ENCODE measurements around the gene KLHL17.
"Not testable (repeated sequence)": the region's sequence is repeated elsewhere in the genome, so short reads cannot be mapped to it uniquely, and the experiment has no call there.

Gene KLHL17

DNA sequence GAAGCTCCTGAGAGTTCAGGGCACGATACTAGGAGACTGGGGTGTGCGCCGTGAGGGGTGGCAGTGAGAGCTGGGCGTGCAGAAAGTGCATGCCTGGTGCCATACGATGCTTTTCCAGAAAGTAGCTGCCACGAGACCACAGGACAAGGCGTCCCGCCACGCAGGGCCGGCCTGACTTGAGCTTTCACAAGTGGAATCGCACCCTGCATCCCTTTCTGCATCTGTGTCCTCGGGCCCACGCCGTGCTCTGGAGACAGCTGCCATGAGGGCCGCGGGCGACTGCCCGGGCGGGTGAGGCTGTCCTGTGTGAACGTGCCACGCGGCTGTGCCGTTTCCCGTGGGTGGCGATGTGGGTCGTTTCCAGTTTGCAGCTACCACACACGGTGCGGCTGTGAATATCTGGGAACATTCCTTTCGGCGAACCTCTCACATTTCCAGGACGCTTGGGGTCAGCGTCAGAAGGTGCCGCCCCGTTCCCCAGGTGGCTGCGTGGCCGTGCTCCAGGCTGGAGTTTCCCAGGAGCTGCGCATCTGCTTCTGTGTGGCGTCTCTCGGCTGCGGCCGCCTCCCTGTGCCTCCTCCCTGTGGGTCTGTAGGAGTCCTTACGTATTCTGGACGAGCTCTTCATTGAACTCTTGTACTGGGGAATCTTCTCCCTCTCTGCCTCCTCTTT is 22.5 kb downstream of the KLHL17 start:
- no peak for DNase-seq

DNA sequence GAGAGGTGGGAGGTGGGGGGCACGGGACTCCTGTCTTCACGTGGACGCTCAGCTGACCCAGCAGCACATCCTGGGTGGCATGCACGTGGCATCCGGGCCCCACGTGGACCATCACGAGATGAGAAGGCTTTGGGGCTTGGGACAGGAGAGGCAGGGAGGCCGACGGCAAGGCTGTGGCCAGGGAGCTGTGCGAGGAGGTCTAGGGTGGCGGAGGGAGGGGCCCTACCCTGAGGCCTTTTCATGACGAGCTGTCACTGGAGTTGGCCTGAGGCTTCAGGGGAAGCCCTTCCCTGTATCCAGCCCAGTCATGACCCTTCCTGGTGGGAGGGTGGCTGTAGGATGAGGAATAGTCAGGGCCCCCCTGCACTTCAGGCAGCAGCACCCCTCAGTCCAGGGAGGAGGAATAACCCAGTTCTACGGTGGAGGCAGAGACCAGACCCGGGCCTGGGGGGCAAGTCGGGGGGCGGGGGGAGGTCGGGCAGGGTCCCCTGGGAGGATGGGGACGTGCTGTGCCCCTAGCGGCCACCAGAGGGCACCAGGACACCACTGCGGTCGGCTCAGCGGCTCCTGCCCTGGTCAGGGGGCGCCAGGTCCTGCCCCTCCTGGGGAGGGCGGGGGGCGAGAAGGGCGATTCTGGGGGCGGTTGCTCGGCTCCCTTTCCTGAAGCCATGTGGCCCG is 23.6 kb downstream of the KLHL17 start:
- DNase-seq: no peak

DNA sequence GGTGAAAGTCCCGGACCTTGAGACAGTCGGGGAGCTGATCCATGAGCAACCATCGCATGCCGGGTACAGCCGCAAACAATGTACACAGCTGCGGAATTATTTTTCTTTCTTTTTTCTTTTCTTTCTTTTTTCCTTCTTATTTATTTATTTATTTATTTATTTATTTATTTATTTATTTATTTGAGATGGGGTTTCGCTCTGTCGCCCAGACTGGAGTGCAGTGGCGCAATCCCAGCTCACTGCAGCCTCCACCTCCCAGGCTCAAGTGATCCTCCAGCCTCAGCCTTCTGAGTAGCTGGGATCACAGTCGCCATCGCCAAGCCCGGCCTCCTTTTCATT is 24.1 kb downstream of the KLHL17 start:
- no peak for DNase-seq

DNA sequence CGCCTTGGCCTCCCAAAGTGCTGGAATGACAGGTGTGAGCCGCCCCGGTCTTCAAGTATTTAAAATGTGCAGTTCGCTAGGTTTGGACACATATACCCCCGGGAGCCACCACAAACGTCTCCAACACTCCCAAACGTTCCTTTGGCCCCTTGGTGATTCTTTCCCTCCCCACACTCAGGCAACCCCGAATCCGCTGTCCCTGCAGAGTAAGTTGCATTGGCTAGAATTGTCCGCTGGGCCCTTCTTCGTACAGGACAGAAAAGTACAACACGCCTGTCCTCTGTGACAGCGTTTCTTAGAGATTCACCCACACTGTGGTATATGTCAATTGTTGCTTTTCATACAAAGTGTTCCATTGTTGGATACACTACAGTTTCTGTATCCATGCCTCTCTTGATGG is 24.7 kb downstream of the KLHL17 start:
- no peak for DNase-seq

DNA sequence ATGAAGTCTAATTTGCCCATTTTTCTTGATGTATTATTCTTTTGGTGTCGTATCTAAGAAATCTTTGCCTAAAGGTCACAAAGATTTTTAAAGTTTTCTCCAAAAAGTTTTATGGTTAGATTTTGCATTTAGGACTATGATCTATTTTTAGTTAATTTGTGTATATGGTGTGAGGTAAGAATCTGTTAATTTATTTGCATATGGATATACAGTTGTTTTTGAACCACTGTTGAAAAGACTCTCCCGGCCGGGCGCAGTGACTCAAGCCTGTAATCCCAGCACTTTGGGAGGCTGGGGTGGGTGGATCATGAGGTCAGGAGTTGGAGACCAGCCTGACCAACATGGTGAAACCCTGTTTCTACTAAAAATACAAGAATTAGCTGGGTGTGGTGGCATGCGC is 27.7 kb downstream of the KLHL17 start:
- not testable (repeated sequence) for DNase-seq

DNA sequence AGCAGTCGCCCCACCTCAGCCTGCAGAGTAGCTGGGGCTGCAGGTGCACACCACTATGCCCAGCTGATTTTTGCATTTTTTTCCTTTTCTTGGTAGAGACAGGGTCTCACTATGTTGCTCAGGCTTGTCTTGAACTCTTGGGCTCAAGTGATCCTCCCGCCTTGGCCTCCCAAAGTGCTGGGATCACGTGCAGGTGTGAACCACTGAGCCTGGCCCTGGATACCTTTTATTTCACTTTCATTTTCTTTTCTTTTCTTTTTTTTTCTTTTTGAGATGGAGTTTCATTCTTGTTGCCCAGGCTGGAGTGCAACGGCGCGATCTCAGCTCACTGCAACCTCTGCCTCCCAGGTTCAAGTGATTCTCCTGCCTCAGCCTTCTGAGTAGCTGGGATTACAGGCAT is 30.9 kb downstream of the KLHL17 start:
- not testable (repeated sequence) for DNase-seq

DNA sequence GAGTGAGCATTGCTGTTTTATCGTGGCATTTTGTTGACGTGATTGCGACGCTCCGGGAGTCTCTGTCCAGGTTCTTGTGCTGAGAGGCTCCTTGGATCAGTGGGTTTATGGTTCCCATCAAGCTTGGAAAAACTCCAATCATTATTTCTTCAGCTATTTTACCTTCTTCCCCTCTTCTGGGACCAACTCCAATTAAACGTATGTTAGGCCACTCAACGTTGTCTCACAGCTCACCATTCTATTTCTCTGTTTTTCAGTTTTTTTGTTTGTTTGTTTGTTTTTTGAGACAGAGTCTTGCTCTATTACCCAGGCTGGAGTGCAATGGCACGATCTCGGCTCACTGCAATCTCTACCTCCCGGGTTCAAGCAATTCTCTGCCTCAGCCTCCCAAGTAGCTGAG is 31.5 kb downstream of the KLHL17 start:
- DNase-seq: no peak

DNA sequence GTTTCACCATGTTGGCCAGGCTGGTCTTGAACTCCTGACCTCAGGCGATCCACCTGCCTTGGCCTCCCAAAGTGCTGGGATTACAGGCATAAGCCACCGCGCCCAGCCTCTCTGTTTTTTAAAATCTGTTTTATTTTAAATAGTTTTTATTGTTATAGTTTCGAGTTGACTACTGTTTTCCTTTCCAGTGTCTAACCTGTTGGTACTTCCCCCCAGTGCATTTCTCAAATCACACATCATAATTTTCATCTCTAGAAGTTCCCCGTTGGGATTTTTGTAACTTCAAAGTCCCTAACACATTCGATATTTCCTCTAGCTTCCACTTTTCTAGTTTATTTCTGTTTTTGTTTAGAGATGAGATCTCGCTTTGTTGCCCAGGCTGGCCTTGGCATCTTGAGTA is 32.0 kb downstream of the KLHL17 start:
- no peak for DNase-seq

DNA sequence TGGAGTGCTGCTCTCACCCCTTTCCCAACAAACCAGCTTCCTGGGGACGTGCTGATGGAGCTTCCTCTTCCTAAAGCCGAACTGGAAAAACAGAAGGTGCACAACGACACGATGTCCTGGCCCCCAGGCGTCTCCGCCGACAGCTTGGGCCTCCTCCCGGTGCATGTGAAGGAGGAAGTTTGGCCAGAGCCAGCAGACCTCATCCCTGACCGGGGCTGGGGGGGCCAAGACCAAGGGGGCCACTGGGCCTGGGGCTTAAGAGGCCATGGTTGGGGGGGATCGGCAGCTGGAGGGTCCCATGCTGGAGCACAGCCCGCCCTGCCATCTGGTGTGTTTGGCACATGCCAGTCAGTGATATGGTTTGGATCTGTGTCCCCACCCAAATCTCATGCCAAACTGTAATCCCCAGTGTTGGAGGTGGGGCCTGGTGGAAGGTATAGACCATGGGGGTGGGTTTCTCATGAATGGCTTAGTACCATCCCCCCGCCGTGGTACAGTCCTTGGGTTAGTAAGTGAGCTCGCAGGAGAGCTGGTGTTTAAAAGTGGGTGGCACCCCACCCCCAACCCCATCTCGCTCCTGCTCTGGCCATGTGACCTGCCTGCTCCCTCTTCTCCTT is 33.1 kb downstream of the KLHL17 start:
- DNase-seq: no peak

DNA sequence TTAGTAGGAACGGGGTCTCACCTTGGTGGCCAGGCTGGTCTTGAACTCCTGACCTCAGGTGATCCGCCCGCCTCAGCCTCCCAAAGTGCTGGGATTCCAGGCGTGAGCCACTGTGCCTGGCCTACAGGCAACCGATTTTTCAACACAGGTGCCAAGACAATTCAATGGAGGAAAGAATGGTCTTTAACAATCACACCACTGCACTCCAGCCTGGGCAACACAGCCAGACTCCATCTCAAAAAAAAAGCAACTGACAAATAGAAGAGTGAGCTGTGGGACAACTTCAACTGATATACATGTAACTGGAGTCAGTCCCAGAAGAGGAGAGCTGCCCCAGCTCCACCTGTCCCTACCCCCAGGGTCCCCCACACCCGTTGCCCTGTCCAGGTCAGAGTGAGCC is 34.2 kb downstream of the KLHL17 start:
- DNase-seq: not testable (repeated sequence)

DNA sequence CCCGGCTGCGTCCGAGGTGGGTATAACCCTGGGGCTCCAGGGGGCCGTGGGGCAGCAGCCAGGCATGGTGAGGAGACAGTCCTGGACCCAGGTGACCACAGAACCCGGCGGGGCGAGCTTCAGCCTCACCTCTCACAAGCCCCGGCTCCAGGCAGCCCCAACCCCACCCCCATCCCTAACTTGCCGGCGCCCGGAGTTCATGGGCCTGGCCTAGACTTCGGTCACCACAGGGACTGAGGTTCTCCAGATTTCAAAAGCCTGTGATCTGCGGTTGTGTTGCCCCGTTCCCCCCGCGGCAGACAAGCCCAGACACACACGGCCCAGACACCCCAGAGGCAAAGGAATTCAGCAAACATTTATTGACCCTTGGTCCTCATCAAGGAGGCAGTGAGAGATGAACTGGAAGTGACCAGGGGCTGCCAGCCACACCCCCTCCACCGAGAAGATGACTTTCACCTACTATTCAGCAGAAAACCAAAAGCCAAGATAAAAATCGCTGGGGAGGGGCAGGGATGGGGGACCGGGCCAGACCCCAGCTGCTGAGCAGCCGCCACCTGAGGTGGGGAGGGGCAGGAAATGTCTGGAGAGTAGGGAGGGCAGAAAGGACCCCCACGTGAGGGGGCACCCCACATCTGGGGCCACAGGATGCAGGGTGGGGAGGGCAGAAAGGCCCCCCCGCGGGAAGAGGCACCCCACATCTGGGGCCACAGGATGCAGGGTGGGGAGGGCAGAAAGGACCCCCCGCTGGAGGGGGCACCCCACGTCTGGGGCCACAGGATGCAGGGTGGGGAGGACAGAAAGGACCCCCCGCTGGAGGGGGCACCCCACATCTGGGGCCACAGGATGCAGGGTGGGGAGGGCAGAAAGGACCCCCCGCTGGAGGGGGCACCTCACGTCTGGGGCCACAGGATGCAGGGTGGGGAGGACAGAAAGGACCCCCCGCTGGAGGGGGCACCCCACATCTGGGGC is 35.6 kb downstream of the KLHL17 start:
- DNase-seq: no peak

DNA sequence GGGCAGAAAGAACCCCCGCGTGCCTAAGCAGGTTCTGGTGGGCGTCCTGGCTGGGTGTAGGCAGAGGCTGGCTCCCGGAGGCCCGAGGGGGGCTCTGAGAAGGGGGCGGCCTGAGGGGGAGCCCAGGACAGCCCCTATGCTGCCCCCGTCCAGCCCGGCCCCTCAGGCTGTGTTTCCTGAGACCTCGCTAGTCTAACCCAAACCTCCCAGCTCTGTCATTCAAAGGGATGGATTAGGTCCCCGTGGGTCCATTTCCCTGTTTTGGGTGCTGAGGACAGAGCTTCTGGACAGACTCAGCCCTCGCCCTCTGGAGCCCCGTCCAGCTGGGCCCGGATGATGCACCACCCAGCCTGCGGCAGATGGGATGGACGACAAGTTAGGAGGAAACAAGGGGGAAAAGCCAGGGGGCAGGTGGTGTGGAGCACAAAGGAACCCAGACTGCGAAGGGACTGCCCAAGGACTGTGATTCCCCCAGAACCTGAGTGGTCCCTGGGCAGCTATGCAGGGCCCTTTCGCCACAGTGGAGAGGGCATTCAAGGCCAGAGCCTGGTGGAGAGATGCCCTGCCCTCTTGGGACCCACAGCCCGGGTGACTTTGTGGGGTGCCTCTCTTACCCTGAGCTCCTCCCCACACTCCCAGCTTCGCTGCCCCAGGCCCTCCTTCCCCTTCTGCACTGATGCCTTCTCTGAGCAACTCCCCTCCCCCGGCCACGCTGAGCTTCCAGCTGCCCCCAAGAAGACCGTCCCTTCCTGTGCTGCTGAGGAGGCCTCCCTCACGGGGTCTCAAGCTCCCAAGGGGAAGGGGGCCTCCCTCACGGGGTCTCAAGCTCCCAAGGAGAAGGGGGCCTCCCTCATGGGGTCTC is 36.7 kb downstream of the KLHL17 start:
- no peak for DNase-seq

DNA sequence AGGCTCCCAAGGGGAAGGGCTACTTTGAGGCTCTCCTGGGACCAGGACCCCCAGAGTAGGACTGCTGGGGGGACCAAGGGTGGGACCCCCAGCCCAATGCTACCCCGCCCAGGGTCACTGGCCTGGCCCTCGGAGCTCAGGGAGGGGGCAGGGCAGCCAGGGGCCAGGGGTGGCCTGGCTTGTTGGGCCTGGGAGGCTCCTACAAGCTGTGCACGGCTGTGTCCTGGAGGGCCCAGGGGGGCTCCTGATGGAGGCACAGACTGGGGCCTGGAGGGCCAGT is 37.3 kb downstream of the KLHL17 start:
- no peak for DNase-seq

DNA sequence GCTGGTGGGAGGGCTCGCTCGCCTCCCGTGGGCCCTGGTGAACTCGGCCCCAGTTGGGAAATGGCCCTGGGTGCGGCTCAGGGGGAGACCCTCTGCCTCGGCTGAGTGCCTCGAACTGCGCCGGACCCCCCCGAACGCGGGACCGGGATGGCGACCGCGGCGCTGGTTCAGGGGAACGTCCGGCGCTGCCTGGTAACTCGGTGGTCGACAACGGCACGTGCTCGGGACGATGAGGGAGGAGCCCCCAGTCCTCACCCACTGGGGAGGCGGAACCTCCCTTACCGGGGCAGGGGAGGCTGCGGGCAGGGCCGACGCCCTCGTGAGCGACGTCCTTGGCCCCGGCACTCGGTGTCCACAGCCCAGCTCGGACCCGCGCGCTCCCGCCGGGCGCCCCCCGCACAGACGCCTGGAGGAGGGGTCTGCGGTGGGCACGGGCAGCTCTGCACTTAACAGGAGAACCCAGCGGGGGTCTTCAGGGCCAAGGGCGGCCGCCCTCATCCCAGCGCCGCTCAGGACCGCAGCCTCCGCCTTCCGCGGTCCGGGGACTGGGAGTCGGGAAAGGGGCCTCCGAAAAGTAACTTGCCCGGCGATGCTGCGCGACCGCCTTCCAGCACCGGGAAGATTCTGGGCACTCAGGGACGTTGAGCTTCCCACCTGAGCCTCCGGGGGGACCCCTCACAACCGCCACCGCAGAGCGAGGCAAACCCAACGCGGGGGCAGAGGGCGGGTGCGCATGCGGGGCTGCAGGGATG is 37.8 kb downstream of the KLHL17 start:
- no peak for DNase-seq

DNA sequence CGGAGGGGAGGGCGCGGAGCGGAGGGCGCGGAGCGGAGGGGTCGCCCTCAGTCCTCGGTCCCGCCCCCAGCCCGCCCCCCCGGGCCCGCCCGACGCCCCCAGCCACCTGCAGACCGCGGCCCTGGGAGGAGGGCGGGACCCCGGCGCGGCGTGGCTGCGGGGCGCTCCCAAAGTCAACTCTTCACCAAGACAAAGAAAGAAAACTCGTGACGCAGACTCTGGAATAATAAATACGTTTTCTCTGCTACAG is 38.3 kb downstream of the KLHL17 start:
- no peak for DNase-seq

DNA sequence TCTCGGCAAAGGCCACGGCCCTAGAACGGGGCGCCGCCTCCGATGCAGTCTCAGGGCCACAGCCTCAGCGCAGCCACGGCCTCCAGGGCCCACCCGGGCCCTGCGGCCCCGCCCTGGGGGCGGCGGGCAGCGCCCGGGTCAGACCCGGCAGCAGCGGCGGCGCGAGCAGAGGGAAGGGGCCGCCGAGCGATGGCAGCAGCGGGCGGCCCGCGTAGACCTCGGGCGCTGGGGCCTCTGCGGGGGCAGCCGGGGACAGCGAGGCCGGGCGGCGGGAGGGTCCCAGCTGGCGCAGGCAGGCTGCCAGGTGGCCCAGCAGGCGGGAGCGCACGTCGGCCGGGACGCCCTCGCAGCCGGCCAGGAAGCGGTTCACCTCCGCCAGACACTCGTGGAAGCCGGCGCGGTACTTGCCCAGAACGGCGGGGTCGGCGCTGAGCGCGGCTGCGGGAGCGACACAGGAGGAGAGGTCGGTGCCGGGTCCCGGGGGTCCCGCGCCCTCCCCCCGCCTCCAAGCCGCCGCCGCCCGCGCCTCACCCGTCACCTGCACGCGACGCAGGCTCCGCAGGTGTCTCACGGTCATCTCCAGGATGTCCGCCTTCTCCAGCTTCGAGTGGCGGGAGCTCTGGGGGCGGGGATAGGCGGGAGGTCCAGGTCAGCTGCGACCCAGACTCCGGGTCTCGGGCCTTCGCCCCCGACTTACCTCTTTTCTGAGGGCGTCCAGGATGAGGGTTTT is 38.8 kb downstream of the KLHL17 start:
- no peak for DNase-seq

DNA sequence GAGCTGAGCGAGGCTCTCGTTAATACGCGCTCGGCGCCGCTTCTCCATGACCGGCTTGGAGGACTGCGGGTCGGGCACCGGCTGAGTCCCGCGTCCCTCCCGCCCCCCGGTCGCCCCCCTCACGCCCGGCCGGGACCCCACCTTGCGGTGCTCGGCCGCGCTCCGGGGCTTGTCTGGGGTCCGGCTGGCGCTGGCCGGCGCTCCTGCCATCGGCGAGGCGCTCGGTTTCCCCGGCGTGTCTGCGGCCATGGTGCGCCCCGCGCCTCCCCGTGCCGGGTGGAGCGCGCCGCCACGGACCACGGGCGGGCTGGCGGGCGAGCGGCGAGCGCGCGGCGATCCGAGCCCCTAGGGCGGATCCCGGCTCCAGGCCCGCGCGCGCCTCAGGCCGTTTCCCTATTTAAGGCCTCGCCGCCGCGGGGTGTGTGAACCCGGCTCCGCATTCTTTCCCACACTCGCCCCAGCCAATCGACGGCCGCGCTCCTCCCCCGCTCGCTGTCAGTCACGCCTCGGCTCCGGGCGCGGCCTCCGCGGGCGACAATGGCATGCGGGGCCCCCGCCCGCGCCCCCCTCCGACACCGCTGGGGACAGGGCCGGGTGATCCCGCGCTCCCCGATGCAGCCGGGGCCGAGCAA is 39.5 kb downstream of the KLHL17 start, which contains the start of gene HES4:
Gene HES4 (minus strand): TSS at position 373 of the 632 bp plus-strand sequence. CDS start 124 bp downstream, at position 249.
- DNase-seq: no peak

DNA sequence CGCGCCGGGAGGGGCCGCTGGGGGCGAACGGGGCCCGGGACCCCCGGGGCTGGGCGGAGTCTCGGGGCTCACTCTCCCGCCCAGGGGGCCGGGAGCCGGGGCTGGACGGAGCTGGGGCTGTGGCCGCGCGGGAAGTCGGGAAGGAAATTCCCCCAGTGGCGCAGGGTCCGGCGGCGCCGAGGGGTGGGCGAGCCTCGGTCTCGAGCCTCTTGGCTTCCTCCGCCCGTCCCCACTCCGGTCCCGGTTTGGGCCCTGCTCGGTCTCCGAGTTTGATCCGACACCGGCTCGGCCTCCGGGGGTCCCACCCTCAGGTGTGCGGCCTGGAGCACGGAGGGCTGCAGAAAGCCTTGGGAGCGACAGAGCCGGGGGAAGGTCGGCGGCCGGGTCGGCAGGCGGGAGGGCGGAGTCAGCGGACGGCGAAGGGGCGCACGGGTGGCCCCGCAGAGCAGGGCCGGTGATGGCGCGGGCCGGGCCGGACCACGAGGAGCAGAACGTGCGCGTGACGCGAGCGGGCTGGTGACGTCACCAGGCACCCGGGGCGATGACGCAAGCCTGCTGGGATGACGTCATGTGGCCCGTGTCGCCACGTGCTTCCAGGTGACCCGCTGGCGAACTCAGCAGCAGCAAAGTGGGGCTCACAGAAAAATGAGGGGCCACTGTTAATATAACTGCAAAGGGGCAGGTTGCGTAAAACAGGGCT is 40.1 kb downstream of the KLHL17 start:
- no peak for DNase-seq

DNA sequence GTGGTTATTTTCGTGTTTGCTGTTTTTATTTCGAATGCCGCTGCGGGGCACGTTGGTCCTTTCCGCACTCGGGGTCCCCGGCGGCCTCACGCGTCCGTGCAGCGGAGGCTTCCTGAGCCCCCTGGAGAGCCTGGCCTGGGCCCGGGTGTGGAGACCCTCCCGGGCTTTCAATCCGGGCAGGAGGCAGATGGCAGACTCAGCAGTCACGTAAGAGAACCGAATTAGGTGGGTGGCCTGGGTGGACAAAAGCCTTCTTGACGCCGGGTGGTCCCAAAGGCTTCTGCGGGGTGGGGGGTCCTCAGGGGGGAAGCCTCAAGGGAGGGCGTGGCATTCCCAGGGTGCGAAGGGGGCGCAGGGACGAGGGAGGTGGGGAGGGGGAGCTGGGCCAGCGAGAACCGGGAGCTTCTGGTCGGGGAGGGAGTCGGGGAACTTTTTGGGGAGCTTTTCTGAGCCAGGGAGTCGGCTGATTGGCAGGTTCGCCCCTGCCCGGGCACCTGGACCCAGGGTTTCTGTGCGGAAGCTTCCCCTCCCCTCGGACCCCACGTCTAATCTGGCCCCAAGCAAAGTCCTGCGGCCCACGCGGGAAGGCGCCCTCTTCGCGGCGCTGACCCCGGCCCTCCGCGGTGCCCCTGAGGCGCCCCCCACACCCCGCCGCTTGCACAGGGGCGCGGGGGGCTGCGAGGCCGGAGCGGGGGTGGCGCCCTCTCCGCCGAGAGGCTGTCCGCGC is 40.8 kb downstream of the KLHL17 start:
- no peak for DNase-seq

Data from GOT3 (cell line).